ENCODE data around the gene ERAP2. TPM values are rescaled to one million over a fixed set of nuclear protein-coding genes. Genes with fewer than 3 reads are reported as not detected.
A peak's percentile ranks its signal among the peaks of the same experiment; 100 is the strongest.

ERAP2 gene
- total RNA-seq = 10.9 and 26.6 TPM in 2 replicates

- DNase-seq (ENCODE audit: low read depth) = peak; percentile 68
- no peaks in the 10 kb centered on the region for H3K27me3 ChIP-seq (ENCODE audit: control insufficient read depth, insufficient read depth, low read length)
- FAIRE-seq = no peak
- H3K4me3 ChIP-seq (ENCODE audit: low read depth, low read length) = peak within 1 kb of the TSS; percentile 44
- TF ChIP-seq CTCF (IDR thresholded peaks at IDR 0.05; ENCODE audit: insufficient read depth, low read length, severe bottlenecking) = no peak
- no peaks in the 10 kb centered on the region for H3K36me3 ChIP-seq (ENCODE audit: control insufficient read depth, insufficient read depth, low read length)
Measured at GRCh38 chr5:96876292-96876850, at the start of gene ERAP2. Gene ERAP2 (plus strand): TSS chr5:96876500. CDS start chr5:96879686, 3,186 bp downstream.

GRCh38 chr5:96829297-96829696 lies 47.0 kb upstream of the ERAP2 start:
- H3K36me3 ChIP-seq (ENCODE audit: control insufficient read depth, insufficient read depth, low read length) = no peaks in the 10 kb centered on the region
- FAIRE-seq (no peak), DNase-seq (ENCODE audit: low read depth) (no peak)
- no peak overlapping the region for H3K4me3 ChIP-seq (ENCODE audit: low read depth, low read length)
- TF ChIP-seq CTCF (IDR thresholded peaks at IDR 0.05; ENCODE audit: insufficient read depth, low read length, severe bottlenecking) = no peak
- no peaks in the 10 kb centered on the region for H3K27me3 ChIP-seq (ENCODE audit: control insufficient read depth, insufficient read depth, low read length)

- Histone ChIP-seq H3K4me3 (ENCODE audit: low read depth, low read length) (no peak overlapping the region), H3K27me3 (ENCODE audit: control insufficient read depth, insufficient read depth, low read length) (no peaks in the 10 kb centered on the region), H3K36me3 (ENCODE audit: control insufficient read depth, insufficient read depth, low read length) (no peaks in the 10 kb centered on the region)
- no peak for TF ChIP-seq CTCF (IDR thresholded peaks at IDR 0.05; ENCODE audit: insufficient read depth, low read length, severe bottlenecking)
- no peak for FAIRE-seq
- no peak for DNase-seq (ENCODE audit: low read depth)
Measured at GRCh38 chr5:96834016-96834415, 42.3 kb upstream of the ERAP2 start.

- DNase-seq (ENCODE audit: low read depth) (no peak), FAIRE-seq (no peak)
- no peak overlapping the region for H3K4me3 ChIP-seq (ENCODE audit: low read depth, low read length)
- H3K36me3 ChIP-seq (ENCODE audit: control insufficient read depth, insufficient read depth, low read length) = no peaks in the 10 kb centered on the region
- no peak for TF ChIP-seq CTCF (IDR thresholded peaks at IDR 0.05; ENCODE audit: insufficient read depth, low read length, severe bottlenecking)
- H3K27me3 ChIP-seq (ENCODE audit: control insufficient read depth, insufficient read depth, low read length) = no peaks in the 10 kb centered on the region
Measured at GRCh38 chr5:96835791-96836191, 40.5 kb upstream of the ERAP2 start.

- no peak for FAIRE-seq
- DNase-seq (ENCODE audit: low read depth) = no peak
- TF ChIP-seq CTCF (IDR thresholded peaks at IDR 0.05; ENCODE audit: insufficient read depth, low read length, severe bottlenecking) = no peak
Measured at GRCh38 chr5:96836817-96837216, 39.5 kb upstream of the ERAP2 start.

GRCh38 chr5:96837303-96837702 lies 39.0 kb upstream of the ERAP2 start:
- FAIRE-seq (no peak), DNase-seq (ENCODE audit: low read depth) (no peak)
- no peak for TF ChIP-seq CTCF (IDR thresholded peaks at IDR 0.05; ENCODE audit: insufficient read depth, low read length, severe bottlenecking)
- Histone ChIP-seq H3K4me3 (ENCODE audit: low read depth, low read length) (no peak overlapping the region), H3K27me3 (ENCODE audit: control insufficient read depth, insufficient read depth, low read length) (no peaks in the 10 kb centered on the region), H3K36me3 (ENCODE audit: control insufficient read depth, insufficient read depth, low read length) (no peaks in the 10 kb centered on the region)

More at GRCh38 chr5:96836817-96837216, 39.5 kb upstream of the ERAP2 start:
- Histone ChIP-seq H3K36me3 (ENCODE audit: control insufficient read depth, insufficient read depth, low read length) (no peaks in the 10 kb centered on the region), H3K4me3 (ENCODE audit: low read depth, low read length) (no peak overlapping the region), H3K27me3 (ENCODE audit: control insufficient read depth, insufficient read depth, low read length) (no peaks in the 10 kb centered on the region)

All from bronchial epithelial cell (primary cell).